ENCODE measurements around the gene POFUT1. TPM values are rescaled to one million over a fixed set of nuclear protein-coding genes. Genes with fewer than 3 reads are reported as not detected.
"Not testable (repeated sequence)": the region's sequence is repeated elsewhere in the genome, so short reads cannot be mapped to it uniquely, and the experiment has no call there.

The POFUT1 gene
- 26.9 and 27.4 TPM in 2 replicates for total RNA-seq (2014; rRNA removed; shearing (Covaris generic))

DNA sequence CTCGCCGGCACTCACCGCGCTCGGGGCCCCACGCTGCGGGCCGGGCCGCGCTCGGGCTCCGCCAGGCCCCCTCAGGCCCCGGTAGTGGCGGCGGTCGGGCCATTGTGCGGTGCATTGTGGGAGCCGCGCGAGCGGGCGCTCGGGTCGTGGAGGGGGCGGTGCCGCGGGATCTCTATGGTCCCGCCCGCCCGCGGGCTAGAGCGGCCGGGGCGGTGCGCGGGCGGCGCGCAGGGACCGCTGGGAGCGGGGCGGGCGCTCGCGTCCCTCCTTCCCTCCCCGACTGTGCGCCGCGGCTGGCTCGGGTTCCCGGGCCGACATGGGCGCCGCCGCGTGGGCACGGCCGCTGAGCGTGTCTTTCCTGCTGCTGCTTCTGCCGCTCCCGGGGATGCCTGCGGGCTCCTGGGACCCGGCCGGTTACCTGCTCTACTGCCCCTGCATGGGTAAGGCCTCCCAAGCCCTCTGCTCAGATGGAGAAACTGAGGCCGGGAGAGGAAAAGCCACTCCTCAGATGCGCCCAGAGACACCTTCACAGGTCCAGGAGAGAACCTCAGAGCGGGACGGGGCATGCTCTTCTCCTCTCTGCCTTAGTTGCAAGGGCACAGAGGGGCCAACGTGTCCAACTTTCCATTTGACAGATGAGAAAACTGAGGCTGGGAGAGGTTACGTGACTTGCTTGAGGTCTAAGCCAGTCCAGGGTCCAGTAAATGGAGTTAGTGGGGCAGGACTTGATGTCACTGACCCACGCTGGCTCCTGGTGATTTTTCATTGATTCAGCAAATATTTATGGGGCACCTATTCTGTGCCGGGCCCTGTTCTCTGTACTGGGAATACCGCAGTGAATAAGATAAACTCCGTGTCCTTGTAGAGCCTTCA is at the start of gene POFUT1, which contains the start of gene PLAGL2:
Gene POFUT1 (plus strand): TSS at position 255 of the 873 bp plus-strand sequence. CDS start 62 bp downstream, at position 317.
Gene PLAGL2 (minus strand): TSS at position 118 of the 873 bp plus-strand sequence. CDS start 5,565 bp downstream, outside the sequence.
- peak; percentile 85 for DNase-seq (ENCODE audit: low spot score)
- in situ Hi-C loops (cut with HindIII; ENCODE audit: low sequenced_read_pairs) = no loop called here

DNA sequence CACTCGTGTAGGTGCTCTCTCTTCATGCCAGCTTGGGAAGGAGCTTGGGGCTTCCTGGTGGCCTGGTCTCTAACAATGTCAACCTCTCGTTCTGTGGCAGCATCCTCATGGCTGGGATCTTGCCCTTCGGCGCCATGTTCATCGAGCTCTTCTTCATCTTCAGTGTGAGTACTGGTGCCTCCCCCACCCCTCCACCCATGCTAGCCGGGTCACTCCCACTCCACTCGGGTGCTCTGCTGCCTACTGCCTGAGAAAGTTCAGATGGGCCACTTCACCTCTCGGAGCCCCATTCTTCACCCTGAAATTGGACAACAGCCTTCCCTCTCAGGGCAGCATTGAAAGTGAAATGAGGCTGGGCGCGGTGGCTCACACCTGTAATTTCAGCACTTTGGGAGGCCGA is 49.3 kb upstream of the POFUT1 start:
- in situ Hi-C loops (cut with HindIII; ENCODE audit: low sequenced_read_pairs) = no loop called here
- no peak for DNase-seq (ENCODE audit: low spot score)

DNA sequence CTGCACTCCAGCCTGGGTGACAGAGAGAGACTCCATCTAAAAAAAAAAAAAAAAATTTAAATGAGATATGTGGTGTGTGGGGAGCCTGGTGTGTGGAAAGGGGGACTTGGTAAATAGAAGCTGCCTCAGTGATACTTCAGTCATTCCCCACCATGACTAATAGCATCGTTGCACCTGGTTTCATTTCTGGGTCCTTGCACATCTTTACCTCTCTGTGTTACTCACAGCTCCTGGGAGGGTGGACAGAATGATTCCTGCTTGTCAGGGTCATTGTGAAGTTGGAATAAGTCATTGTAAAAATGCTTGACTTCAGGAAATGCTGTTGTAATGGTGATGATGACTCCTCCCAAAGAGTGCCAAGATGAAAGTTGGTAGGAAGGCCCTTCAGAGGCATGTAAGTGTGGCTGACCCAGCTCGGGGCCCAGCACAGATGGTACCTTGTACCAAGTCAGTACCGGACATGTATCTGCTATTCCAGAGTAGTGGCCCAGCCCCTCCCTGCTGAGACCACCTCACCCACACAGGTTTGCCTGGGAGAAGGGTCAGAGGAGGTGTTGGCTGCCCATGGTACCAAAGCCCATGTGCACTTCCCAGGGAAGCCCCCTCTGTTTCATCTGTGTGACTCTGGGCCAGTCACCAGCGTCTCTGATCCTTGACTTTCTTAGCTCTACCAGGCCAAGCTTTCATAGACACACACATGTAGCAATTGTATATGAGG is 48.6 kb upstream of the POFUT1 start:
- DNase-seq (ENCODE audit: low spot score) = no peak
- in situ Hi-C loops (cut with HindIII; ENCODE audit: low sequenced_read_pairs) = no loop called here

DNA sequence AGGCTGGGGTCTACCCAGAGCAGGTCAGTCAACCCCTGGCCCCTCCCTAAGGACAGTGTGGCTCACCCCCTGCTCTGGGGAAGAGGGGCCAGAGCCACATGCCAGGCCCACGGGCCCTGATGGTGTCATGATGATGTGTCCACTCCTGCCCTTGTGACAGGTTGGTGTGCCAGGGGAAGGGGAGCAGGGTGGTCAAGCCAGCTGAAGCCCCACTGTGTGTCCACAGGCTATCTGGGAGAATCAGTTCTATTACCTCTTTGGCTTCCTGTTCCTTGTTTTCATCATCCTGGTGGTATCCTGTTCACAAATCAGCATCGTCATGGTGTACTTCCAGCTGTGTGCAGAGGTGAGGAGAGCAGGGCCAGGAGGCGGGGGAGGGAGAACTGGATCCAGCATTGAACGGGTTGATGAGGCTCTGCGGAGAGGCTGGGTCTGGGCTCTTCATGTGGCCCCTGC is 47.9 kb upstream of the POFUT1 start:
- no peak for DNase-seq (ENCODE audit: low spot score)
- in situ Hi-C loops (cut with HindIII; ENCODE audit: low sequenced_read_pairs) = no loop called here

DNA sequence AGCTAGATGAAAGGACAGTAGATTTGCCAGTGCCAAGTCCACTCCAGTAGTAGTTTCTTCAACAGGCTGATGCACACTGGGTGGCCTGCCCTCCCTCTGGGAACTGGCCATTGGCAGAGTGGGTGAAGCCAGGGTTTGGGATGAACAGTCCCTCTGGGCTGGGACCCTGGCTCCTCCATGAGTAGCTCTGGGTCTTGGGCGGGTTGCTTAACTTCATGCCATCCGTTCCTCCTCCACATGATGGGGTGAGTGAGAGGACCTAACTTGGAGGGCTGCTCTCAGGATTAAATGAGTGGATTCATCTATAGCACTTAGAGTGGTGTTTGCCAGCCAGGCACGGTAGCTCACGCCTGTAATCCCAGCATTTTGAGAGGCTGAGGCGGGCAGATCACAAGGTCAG is 47.3 kb upstream of the POFUT1 start:
- in situ Hi-C loops (cut with HindIII; ENCODE audit: low sequenced_read_pairs) = no loop called here
- DNase-seq (ENCODE audit: low spot score) = no peak

DNA sequence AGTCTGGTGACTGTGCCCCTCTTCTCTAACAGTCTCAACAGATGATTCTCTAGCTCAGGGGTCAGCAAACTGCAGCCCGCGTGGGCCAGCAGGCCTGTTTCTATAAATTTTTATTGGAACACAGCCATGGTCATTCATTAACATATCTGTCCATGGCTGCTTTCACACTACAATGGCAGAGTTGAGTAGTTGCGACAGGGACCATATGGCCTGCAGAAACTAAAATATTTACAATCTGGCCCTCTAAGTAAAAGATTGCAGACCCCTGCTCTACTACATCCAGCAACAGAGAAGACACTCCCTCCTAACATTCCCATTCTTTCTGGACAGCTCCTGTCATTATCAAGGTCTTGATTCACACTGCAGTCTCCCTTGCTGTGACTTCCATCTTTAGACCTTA is 45.3 kb upstream of the POFUT1 start:
- no peak for DNase-seq (ENCODE audit: low spot score)
- in situ Hi-C loops (cut with HindIII; ENCODE audit: low sequenced_read_pairs) = no loop called here

DNA sequence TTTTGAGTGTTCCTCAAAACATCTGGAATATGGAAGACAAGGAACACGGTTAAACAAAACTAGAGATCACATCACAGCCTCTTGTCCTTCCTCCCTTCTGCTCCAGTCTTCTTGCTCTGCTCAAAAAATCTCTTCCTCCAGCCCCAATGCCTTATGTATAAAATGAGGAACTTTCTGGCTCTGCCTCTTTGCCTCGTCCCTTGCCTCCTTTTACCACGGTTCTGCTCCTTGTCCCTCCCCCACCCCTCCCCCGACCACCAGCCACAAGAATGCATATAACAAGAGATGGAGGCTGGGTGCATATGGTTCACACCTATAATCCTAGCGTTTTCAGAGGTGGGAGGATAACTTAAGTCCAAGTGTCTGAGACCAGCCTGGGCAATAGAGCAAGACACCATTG is 43.7 kb upstream of the POFUT1 start:
- DNase-seq (ENCODE audit: low spot score) = no peak
- in situ Hi-C loops (cut with HindIII; ENCODE audit: low sequenced_read_pairs) = no loop called here

DNA sequence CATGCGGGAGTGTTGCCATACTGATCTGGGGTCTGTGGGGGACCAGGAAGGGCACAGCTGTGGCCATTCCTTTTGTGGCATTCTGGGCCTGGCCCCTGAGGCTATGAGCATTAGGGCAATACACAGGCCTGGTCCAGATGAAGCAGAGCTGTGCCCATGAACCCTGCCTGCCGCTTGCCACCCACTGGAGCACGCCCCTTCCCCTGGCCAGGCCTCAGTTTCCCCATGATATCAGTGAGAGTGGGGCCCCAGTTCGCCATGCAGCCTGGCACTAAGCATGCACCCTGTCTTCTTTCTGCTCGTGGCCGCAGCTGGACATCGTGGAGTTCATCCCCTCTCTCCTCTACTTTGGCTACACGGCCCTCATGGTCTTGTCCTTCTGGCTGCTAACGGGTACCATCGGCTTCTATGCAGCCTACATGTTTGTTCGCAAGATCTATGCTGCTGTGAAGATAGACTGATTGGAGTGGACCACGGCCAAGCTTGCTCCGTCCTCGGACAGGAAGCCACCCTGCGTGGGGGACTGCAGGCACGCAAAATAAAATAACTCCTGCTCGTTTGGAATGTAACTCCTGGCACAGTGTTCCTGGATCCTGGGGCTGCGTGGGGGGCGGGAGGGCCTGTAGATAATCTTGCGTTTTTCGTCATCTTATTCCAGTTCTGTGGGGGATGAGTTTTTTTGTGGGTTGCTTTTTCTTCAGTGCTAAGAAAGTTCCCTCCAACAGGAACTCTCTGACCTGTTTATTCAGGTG is 42.5 kb upstream of the POFUT1 start:
- in situ Hi-C loops (cut with HindIII; ENCODE audit: low sequenced_read_pairs) = no loop called here
- DNase-seq (ENCODE audit: low spot score) = no peak

DNA sequence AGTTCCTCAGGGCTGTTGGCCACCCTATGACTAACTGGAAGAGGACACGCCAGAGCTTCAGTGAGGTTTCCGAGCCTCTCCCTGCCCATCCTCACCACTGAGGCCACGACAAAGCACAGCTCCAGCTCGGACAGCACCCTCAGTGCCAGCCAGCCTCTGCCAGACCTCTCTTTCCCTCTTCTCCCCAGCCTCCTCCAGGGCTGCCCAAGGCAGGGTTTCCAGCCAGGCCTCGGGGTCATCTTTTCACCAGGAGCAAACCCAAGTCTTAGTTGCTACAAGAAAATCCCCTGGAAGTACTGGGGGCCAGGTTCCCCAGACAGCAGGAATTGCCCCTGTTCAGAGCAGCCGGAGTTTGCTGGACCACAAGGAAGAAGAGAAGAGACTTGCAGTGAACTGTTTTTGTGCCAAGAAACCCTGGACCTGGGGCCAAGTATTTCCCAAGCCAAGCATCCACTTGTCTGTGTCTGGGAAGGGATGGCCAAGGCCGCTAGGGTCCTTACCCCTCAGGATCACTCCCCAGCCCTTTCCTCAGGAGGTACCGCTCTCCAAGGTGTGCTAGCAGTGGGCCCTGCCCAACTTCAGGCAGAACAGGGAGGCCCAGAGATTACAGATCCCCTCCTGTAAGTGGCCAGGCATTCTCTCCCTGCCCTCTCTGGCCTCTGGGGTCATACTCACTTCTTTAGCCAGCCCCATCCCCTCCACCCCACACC is 41.7 kb upstream of the POFUT1 start:
- in situ Hi-C loops (cut with HindIII; ENCODE audit: low sequenced_read_pairs) = no loop called here
- peak; percentile 23 for DNase-seq (ENCODE audit: low spot score)

DNA sequence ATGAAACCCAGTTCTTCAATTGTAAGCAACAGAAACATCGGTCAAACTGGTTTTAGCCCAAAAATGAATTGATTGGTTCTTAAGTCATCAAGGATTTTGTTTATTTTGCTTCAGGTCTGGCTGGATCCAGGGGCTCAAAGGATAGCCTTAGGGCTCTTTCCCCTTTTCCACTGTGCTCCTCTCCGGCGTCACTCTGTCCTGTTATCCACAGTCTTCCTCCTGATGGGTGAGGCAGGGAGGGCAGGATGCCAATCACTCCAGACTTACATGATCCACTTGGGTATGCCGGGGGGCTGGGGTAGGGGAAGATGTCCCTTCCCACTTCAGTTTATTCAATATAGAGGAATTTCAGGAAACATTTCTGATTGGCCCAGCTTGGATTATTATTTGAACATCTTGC is 40.1 kb upstream of the POFUT1 start:
- DNase-seq (ENCODE audit: low spot score) = no peak
- in situ Hi-C loops (cut with HindIII; ENCODE audit: low sequenced_read_pairs) = no loop called here

DNA sequence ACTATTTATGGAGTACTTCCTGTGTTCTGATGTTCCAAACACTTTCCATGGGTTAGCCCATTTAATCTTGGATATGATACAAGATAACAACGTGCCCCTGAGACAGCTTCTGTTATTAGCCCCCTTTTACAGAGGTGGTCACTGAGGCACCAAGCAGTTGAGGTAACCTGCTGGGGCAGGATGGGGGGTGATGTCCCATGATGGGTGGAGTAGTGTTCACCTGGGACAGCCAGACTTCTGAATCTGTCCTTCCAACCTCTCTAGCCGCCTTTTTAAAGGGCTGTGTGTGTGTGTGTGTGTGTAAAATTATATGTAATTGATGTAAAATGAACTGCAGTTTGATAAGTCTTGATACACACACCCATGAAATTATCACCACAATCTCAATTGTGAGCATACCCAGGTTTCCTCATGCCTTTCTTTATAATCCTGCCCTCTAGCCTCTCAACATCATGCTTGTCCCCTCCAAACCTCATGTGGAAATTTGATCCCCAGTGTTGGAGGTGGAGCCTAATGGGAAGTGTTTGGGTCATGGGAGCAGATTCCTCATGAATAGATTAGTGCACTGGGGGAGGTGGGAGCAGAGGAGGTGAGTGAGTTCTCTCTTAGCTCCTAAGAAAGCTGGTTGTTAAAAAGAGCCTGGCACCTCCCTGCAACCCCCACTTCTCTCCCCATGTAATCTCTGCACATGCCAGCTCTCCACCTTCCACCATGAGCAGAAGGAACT is 39.3 kb upstream of the POFUT1 start:
- DNase-seq (ENCODE audit: low spot score) = no peak
- in situ Hi-C loops (cut with HindIII; ENCODE audit: low sequenced_read_pairs) = no loop called here

DNA sequence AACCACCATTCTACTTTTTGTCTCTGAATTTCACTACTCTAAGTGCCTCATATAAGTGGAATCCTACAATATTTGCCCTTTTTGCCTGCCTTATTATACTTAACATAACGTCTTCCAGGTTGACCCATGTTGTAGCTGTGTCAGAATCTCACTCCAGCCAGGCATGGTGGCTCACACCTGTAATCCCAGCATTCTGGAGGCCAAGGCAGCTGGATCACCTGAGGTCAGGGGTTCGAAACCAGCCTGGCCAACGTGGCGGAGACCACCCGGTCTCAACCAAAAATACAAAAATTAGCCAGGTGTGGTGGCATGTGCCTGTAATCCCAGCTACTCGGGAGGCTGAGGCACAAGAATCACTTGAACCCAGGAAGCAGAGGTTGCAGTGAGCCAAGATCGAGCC is 30.0 kb upstream of the POFUT1 start:
- in situ Hi-C loops (cut with HindIII; ENCODE audit: low sequenced_read_pairs); DNase-seq (ENCODE audit: low spot score): not testable (repeated sequence)

DNA sequence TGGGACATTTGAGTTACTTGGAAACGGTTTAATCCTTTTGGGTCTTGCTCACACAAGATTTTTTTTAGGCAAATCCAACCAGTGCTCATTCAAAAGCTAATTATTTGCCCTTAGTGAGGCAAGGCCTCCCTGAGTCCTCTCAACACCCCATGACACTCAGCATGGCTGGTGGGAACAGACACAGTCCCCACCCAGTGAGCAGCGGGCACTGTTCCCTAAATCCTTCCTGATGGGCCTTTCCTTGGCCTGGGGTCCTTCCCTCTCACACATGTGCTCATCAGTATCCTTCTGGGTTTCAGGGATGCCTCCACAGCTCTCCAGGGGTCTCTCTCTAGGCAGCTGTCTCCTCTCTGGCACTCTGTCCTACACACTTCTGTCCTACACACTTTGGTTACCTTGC is 28.2 kb upstream of the POFUT1 start:
- DNase-seq (ENCODE audit: low spot score) = no peak
- in situ Hi-C loops (cut with HindIII; ENCODE audit: low sequenced_read_pairs) = no loop called here

DNA sequence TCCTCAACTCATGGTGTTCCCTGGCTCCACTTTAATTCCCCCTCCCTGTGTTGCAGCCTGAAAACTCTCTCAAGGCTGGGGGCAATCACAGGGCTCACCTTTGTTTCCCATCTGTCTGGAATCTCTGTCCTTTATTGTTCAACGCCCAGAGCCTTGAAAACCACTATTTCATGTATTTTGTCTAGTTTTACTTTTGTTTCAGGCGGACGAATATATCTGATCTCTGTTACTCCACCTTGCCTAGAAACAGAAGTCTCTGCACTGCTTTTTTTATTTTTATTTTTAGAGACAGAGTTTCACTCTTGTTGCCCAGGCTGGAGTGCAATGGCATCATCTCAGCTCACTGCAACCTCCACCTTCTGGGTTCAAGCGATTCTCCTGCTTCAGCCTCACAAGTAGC is 27.7 kb upstream of the POFUT1 start:
- in situ Hi-C loops (cut with HindIII; ENCODE audit: low sequenced_read_pairs) = no loop called here
- DNase-seq (ENCODE audit: low spot score) = no peak

DNA sequence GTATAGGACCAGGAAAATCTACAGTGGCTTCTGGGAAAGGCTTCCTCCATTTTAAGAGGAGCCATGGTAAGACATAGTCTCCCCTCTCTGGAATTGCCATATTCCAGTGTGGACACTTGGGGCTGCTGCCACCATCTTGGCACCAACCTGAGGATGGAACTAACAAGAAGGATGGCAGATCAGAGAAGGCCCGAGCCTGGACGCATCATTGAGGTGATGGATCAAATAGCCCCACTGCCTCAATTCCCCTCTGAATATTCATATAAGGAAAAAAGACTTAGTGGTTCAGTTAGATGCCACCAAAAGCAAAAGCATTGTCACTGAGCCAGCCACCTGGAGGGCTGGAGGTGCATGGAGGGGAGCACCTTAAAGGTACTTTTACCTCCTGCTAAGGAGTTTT is 26.1 kb upstream of the POFUT1 start:
- in situ Hi-C loops (cut with HindIII; ENCODE audit: low sequenced_read_pairs) = no loop called here
- DNase-seq (ENCODE audit: low spot score) = no peak

DNA sequence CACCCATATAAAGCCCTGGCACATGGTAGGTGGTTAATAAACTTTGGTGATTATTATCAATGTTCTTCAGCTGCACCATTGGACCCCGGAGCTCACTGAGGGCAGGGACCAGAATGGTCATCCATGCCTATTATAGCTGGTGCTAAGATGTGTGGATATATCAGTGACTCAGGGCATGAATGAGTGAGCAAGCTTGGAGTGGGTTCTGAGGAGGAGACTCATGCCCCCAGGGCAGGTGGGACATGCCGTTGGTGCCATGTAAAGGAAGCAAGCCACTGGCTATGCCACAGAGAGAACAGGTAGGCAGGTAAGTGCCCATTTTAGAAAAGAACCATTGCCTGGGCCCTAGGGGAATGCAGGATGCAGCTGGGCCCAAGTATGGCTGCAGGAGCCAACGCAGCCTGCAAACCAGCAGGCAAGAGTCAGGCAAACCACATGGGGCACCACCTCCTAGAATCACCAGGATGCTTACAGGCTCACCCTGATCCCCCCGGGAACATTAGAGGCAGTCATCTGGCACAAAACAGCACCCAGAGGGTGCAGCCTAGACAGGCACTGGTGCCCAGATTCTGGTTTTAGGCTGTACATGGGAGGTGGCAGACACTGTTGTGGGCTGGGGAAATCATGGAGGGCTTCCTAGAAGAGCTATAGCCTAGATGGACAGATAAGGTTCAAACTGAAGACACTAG is 23.6 kb upstream of the POFUT1 start:
- in situ Hi-C loops (cut with HindIII; ENCODE audit: low sequenced_read_pairs) = no loop called here
- DNase-seq (ENCODE audit: low spot score) = no peak

DNA sequence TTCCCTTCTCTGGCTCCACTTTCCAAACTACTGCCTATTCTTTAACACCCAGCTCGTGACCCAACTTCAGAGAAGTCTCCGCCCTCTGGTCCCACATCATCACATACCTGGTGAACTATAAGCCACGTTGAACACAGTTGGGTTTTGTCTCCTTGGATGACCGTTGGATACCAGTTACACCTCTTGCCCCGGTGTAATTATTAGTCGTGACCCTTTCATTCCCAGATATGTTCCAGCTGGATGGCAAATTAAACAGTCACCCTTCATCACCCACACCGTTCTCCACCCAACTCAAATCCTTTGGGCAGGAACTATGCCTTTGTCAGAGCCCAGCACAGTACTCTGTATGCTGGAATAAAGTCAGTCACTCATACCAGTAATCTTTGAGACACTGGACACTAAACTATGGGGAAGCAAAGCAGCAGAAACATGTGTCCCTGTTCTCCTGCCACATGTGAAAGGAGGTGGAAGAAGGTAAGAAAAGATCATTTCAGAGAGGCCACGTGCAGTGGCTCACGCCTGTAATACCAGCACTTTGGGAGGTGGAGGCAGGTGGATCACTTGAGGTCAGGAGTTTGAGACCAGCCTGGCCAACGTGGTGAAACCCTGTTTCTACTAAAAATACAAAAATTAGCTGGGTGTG is 22.6 kb upstream of the POFUT1 start:
- no peak for DNase-seq (ENCODE audit: low spot score)
- in situ Hi-C loops (cut with HindIII; ENCODE audit: low sequenced_read_pairs) = loop anchor here (5.0 kb wide), 1 partner anchor 33 kb away; no protein-coding TSS in a partner anchor

Data from G401 (cell line).